Measurements from ENCODE around the gene TMEM178A.

The TMEM178A gene

GRCh38 chr2:39683022-39683699, 17.4 kb downstream of the TMEM178A start:
- H3K4me2 ChIP-seq (ENCODE audit: low read length): no peak overlapping the region
- peaks cover 11% of the 10 kb centered on the region for H3K27me3 ChIP-seq (ENCODE audit: control insufficient read depth, insufficient read depth, low read length)
- no peak overlapping the region for H3K9ac ChIP-seq (ENCODE audit: low read depth, low read length)
- no peak overlapping the region for H3K4me3 ChIP-seq (ENCODE audit: low read length)
- H3K9me3 ChIP-seq (replicated peaks; ENCODE audit: low read length): no peaks in the 10 kb centered on the region
- no peaks in the 10 kb centered on the region for H3K36me3 ChIP-seq (ENCODE audit: insufficient read depth, low read length)
- no peaks in the 10 kb centered on the region for H3K4me1 ChIP-seq (ENCODE audit: control insufficient read depth, insufficient read depth, low read length)

DNA sequence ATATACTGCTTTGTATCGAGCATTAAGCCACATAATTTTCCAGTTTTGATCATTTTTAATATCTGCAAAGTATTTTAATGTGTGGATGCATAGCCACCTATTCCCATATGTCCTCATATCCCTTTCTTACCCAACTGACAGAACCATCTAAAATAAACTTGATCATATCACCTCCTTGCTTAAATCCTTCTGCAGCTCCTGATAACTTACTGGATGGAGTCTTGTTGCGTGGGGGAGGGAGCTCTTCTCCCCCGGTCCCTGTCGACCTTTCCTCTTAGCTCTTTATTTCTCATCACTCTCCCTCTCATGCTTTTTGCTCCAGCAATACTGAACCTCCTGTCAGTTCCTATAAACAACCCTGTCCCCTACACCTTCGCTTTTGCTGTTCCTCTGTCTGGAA, 18.7 kb downstream of the TMEM178A start:
- Histone ChIP-seq H3K4me3 (ENCODE audit: low read length) (no peak overlapping the region), H3K9ac (ENCODE audit: low read depth, low read length) (no peak overlapping the region), H3K4me2 (ENCODE audit: low read length) (no peak overlapping the region), H3K36me3 (ENCODE audit: insufficient read depth, low read length) (no peaks in the 10 kb centered on the region), H3K9me3 (replicated peaks; ENCODE audit: low read length) (no peaks in the 10 kb centered on the region), H3K27me3 (ENCODE audit: control insufficient read depth, insufficient read depth, low read length) (peaks cover 10% of the 10 kb centered on the region), H3K4me1 (ENCODE audit: control insufficient read depth, insufficient read depth, low read length) (no peaks in the 10 kb centered on the region)

GRCh38 chr2:39685126-39685525, 19.4 kb downstream of the TMEM178A start:
- Histone ChIP-seq H3K4me1 (ENCODE audit: control insufficient read depth, insufficient read depth, low read length) (no peaks in the 10 kb centered on the region), H3K4me3 (ENCODE audit: low read length) (no peak overlapping the region), H3K27me3 (ENCODE audit: control insufficient read depth, insufficient read depth, low read length) (peaks cover 6% of the 10 kb centered on the region), H3K4me2 (ENCODE audit: low read length) (no peak overlapping the region), H3K36me3 (ENCODE audit: insufficient read depth, low read length) (no peaks in the 10 kb centered on the region), H3K9ac (ENCODE audit: low read depth, low read length) (no peak overlapping the region), H3K9me3 (replicated peaks; ENCODE audit: low read length) (no peaks in the 10 kb centered on the region)

- no peaks in the 10 kb centered on the region for H3K36me3 ChIP-seq (ENCODE audit: insufficient read depth, low read length)
- no peak overlapping the region for H3K4me2 ChIP-seq (ENCODE audit: low read length)
- H3K9ac ChIP-seq (ENCODE audit: low read depth, low read length): no peak overlapping the region
- H3K27me3 ChIP-seq (ENCODE audit: control insufficient read depth, insufficient read depth, low read length): peaks cover 5% of the 10 kb centered on the region
- no peaks in the 10 kb centered on the region for H3K9me3 ChIP-seq (replicated peaks; ENCODE audit: low read length)
- H3K4me3 ChIP-seq (ENCODE audit: low read length): no peak overlapping the region
- no peaks in the 10 kb centered on the region for H3K4me1 ChIP-seq (ENCODE audit: control insufficient read depth, insufficient read depth, low read length)
Measured at GRCh38 chr2:39686456-39686855, 20.7 kb downstream of the TMEM178A start.

DNA sequence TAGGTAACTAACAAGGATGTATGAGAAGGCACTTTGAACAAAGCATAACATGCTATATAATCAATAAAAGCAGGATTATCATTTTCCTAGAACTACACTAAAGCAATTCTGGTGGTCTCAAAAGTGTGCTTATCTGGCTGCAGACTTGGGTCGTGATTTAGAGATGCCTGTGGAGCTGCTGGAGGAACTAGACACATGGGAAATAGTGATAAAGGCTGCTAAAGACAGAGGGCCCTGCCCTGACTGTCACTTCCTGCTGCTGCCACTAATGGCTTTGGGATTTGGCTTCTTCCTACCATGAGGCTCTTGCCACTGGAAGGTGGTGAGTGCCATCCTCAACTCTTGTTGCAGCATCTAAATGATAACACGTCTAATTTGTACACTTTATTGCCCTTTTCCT, 22.5 kb downstream of the TMEM178A start:
- H3K4me3 ChIP-seq (ENCODE audit: low read length): no peak overlapping the region
- H3K27me3 ChIP-seq (ENCODE audit: control insufficient read depth, insufficient read depth, low read length): peaks cover 5% of the 10 kb centered on the region
- no peak overlapping the region for H3K4me2 ChIP-seq (ENCODE audit: low read length)
- no peaks in the 10 kb centered on the region for H3K9me3 ChIP-seq (replicated peaks; ENCODE audit: low read length)
- H3K4me1 ChIP-seq (ENCODE audit: control insufficient read depth, insufficient read depth, low read length): no peaks in the 10 kb centered on the region
- no peaks in the 10 kb centered on the region for H3K36me3 ChIP-seq (ENCODE audit: insufficient read depth, low read length)
- H3K9ac ChIP-seq (ENCODE audit: low read depth, low read length): no peak overlapping the region

- Histone ChIP-seq H3K4me1 (ENCODE audit: control insufficient read depth, insufficient read depth, low read length) (no peaks in the 10 kb centered on the region), H3K9me3 (replicated peaks; ENCODE audit: low read length) (no peaks in the 10 kb centered on the region), H3K4me3 (ENCODE audit: low read length) (no peak overlapping the region), H3K27me3 (ENCODE audit: control insufficient read depth, insufficient read depth, low read length) (no peaks in the 10 kb centered on the region), H3K36me3 (ENCODE audit: insufficient read depth, low read length) (no peaks in the 10 kb centered on the region), H3K4me2 (ENCODE audit: low read length) (no peak overlapping the region), H3K9ac (ENCODE audit: low read depth, low read length) (no peak overlapping the region)
Measured at GRCh38 chr2:39689272-39689841, 23.6 kb downstream of the TMEM178A start.

DNA sequence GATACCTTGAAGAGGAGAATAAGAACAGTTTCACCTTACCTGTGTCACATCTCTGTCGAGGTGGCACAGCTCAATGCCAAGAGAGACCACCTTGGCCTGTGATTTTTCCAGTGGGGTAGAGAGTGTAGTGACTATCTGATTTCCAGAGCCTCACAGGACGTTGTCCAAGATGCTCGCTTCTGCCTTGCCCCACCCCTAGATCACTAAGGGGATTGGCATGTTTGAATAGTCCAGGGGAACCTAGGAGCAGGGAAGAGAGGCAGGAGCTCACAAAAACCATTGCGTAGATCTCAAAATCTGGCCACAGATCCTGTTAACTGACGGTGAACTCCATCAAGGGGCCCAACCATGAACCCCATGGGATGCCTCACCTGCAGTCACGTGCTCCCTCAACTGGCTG, 24.2 kb downstream of the TMEM178A start:
- Histone ChIP-seq H3K4me3 (ENCODE audit: low read length) (no peak overlapping the region), H3K4me1 (ENCODE audit: control insufficient read depth, insufficient read depth, low read length) (no peaks in the 10 kb centered on the region)

GRCh38 chr2:39693245-39693644, 27.5 kb downstream of the TMEM178A start:
- H3K4me3 ChIP-seq (ENCODE audit: low read length): no peak overlapping the region
- H3K4me2 ChIP-seq (ENCODE audit: low read length): no peak overlapping the region
- H3K9me3 ChIP-seq (replicated peaks; ENCODE audit: low read length): no peaks in the 10 kb centered on the region
- no peaks in the 10 kb centered on the region for H3K36me3 ChIP-seq (ENCODE audit: insufficient read depth, low read length)
- H3K4me1 ChIP-seq (ENCODE audit: control insufficient read depth, insufficient read depth, low read length): peaks cover 10% of the 10 kb centered on the region
- no peaks in the 10 kb centered on the region for H3K27me3 ChIP-seq (ENCODE audit: control insufficient read depth, insufficient read depth, low read length)
- H3K9ac ChIP-seq (ENCODE audit: low read depth, low read length): no peak overlapping the region

More for the DNA sequence above, 24.2 kb downstream of the TMEM178A start:
- Histone ChIP-seq H3K27me3 (ENCODE audit: control insufficient read depth, insufficient read depth, low read length) (no peaks in the 10 kb centered on the region), H3K4me2 (ENCODE audit: low read length) (no peak overlapping the region), H3K9me3 (replicated peaks; ENCODE audit: low read length) (no peaks in the 10 kb centered on the region), H3K9ac (ENCODE audit: low read depth, low read length) (no peak overlapping the region), H3K36me3 (ENCODE audit: insufficient read depth, low read length) (no peaks in the 10 kb centered on the region)

GRCh38 chr2:39696101-39696553, 30.4 kb downstream of the TMEM178A start:
- H3K4me3 ChIP-seq (ENCODE audit: low read length): no peak overlapping the region
- H3K9ac ChIP-seq (ENCODE audit: low read depth, low read length): peak overlapping the region; percentile 53
- peaks cover 10% of the 10 kb centered on the region for H3K4me1 ChIP-seq (ENCODE audit: control insufficient read depth, insufficient read depth, low read length)
- H3K36me3 ChIP-seq (ENCODE audit: insufficient read depth, low read length): no peaks in the 10 kb centered on the region
- peak overlapping the region; percentile 3 for H3K4me2 ChIP-seq (ENCODE audit: low read length)
- H3K9me3 ChIP-seq (replicated peaks; ENCODE audit: low read length): no peaks in the 10 kb centered on the region
- H3K27me3 ChIP-seq (ENCODE audit: control insufficient read depth, insufficient read depth, low read length): no peaks in the 10 kb centered on the region

- no peaks in the 10 kb centered on the region for H3K27me3 ChIP-seq (ENCODE audit: control insufficient read depth, insufficient read depth, low read length)
- H3K4me1 ChIP-seq (ENCODE audit: control insufficient read depth, insufficient read depth, low read length): peaks cover 10% of the 10 kb centered on the region
- no peak overlapping the region for H3K4me3 ChIP-seq (ENCODE audit: low read length)
- no peaks in the 10 kb centered on the region for H3K9me3 ChIP-seq (replicated peaks; ENCODE audit: low read length)
- peak overlapping the region; percentile 53 for H3K9ac ChIP-seq (ENCODE audit: low read depth, low read length)
- H3K36me3 ChIP-seq (ENCODE audit: insufficient read depth, low read length): no peaks in the 10 kb centered on the region
- H3K4me2 ChIP-seq (ENCODE audit: low read length): no peak overlapping the region
Measured at GRCh38 chr2:39696838-39697237, 31.1 kb downstream of the TMEM178A start.

- Histone ChIP-seq H3K4me3 (ENCODE audit: low read length) (no peak overlapping the region), H3K4me2 (ENCODE audit: low read length) (no peak overlapping the region), H3K4me1 (ENCODE audit: control insufficient read depth, insufficient read depth, low read length) (peaks cover 10% of the 10 kb centered on the region), H3K36me3 (ENCODE audit: insufficient read depth, low read length) (no peaks in the 10 kb centered on the region), H3K27me3 (ENCODE audit: control insufficient read depth, insufficient read depth, low read length) (no peaks in the 10 kb centered on the region), H3K9me3 (replicated peaks; ENCODE audit: low read length) (peaks cover 3% of the 10 kb centered on the region), H3K9ac (ENCODE audit: low read depth, low read length) (no peak overlapping the region)
Measured at GRCh38 chr2:39697454-39697853, 31.7 kb downstream of the TMEM178A start.

DNA sequence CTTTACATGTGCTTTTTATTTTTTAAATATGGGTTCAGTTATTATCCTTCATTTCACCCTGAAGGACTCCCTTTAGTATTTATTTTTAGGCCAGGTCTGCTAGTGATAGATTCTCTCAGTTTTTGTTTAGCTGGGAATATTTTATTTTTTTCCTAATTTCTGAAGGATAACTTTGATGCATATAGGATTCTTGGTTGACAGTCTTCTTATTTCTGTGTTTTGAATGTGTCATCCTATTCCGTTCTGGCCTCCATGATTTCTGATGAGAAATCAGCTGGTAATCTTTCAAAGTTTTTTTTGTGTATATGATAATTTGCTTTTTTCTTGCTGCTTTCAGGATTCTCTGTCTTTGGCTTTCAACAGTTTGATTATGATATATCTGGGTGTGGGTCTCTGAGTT, 35.4 kb downstream of the TMEM178A start:
- no peak overlapping the region for H3K4me2 ChIP-seq (ENCODE audit: low read length)
- H3K36me3 ChIP-seq (ENCODE audit: insufficient read depth, low read length): no peaks in the 10 kb centered on the region
- no peak overlapping the region for H3K4me3 ChIP-seq (ENCODE audit: low read length)
- no peak overlapping the region for H3K9ac ChIP-seq (ENCODE audit: low read depth, low read length)
- H3K27me3 ChIP-seq (ENCODE audit: control insufficient read depth, insufficient read depth, low read length): peaks cover 7% of the 10 kb centered on the region
- H3K9me3 ChIP-seq (replicated peaks; ENCODE audit: low read length): peaks cover 3% of the 10 kb centered on the region
- H3K4me1 ChIP-seq (ENCODE audit: control insufficient read depth, insufficient read depth, low read length): peaks cover 6% of the 10 kb centered on the region

Measured in skeletal muscle satellite cell (primary cell).